Measurements from ENCODE around the gene CDH23.
A peak's percentile ranks its signal among the peaks of the same experiment; 100 is the strongest.

The CDH23 gene

GRCh38 chr10:71545001-71545400 lies 148.3 kb downstream of the CDH23 start:
- no peak overlapping the region for H3K4me3 ChIP-seq (ENCODE audit: low read depth, low read length)
- in situ Hi-C loops (cut with HindIII; ENCODE audit: low sequenced_read_pairs): no loop called here
- TF ChIP-seq CTCF (IDR thresholded peaks at IDR 0.05; ENCODE audit: low read depth, low read length, missing control alignments): no peak
- no peak for DNase-seq (ENCODE audit: low read depth)

- in situ Hi-C loops (cut with HindIII; ENCODE audit: low sequenced_read_pairs): no loop called here
- no peak for TF ChIP-seq CTCF (IDR thresholded peaks at IDR 0.05; ENCODE audit: low read depth, low read length, missing control alignments)
- H3K4me3 ChIP-seq (ENCODE audit: low read depth, low read length): no peak overlapping the region
- no peak for DNase-seq (ENCODE audit: low read depth)
Measured at GRCh38 chr10:71546220-71546619, 149.5 kb downstream of the CDH23 start.

GRCh38 chr10:71547312-71547711 lies 150.6 kb downstream of the CDH23 start:
- no peak for DNase-seq (ENCODE audit: low read depth)
- in situ Hi-C loops (cut with HindIII; ENCODE audit: low sequenced_read_pairs): no loop called here
- TF ChIP-seq CTCF (IDR thresholded peaks at IDR 0.05; ENCODE audit: low read depth, low read length, missing control alignments): no peak
- no peak overlapping the region for H3K4me3 ChIP-seq (ENCODE audit: low read depth, low read length)

GRCh38 chr10:71547876-71548846 lies 151.4 kb downstream of the CDH23 start:
- peak; percentile 36 for TF ChIP-seq CTCF (IDR thresholded peaks at IDR 0.05; ENCODE audit: low read depth, low read length, missing control alignments)
- DNase-seq (ENCODE audit: low read depth): peak; percentile 23
- in situ Hi-C loops (cut with HindIII; ENCODE audit: low sequenced_read_pairs): no loop called here
- H3K4me3 ChIP-seq (ENCODE audit: low read depth, low read length): no peak overlapping the region

- no peak for DNase-seq (ENCODE audit: low read depth)
- in situ Hi-C loops (cut with HindIII; ENCODE audit: low sequenced_read_pairs): loop anchor here (5.0 kb wide), 2 partner anchors 38 to 47 kb away; no protein-coding TSS in a partner anchor
Measured at GRCh38 chr10:71549766-71550533, 153.2 kb downstream of the CDH23 start.

More at GRCh38 chr10:71549766-71550533, 153.2 kb downstream of the CDH23 start:
- no peak for TF ChIP-seq CTCF (IDR thresholded peaks at IDR 0.05; ENCODE audit: low read depth, low read length, missing control alignments)
- H3K4me3 ChIP-seq (ENCODE audit: low read depth, low read length): no peak overlapping the region

Measured in astrocyte of the cerebellum (primary cell).